Measurements from ENCODE around the gene SFXN4. TPM values are rescaled to one million over a fixed set of nuclear protein-coding genes. Genes with fewer than 3 reads are reported as not detected.

Gene SFXN4
- total RNA-seq, 2 donors from 2014 or later: 18.3 to 23.2 TPM

DNA sequence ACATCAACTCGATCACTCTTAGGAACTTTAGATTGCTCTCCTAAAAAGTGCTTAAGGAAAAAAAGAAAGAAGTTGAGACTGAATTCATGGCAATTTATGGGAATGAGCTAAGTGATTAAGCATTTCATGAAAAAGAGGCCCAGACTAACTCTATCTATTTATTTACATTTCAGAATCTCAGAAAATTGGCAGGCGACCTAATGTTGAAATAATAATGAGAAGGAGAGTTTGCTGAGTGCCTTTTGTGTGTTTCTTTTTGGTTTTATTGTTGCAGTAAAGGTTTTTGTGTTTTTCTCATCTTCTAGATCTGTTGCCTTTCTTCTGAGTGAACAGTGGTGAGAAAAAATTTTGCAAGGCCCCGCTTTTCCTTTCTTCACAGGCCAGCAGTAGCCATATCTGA, 45.7 kb upstream of the SFXN4 start:
- H3K27me3 ChIP-seq (ENCODE audit: control insufficient read depth, insufficient read depth, low read length, poor library complexity, severe bottlenecking): peaks cover 15% of the 10 kb centered on the region
- H3K27me3 Mint-ChIP-seq (ENCODE audit: insufficient read depth): peaks cover 18% of the 10 kb centered on the region
- H3K27ac Mint-ChIP-seq: no peak overlapping the region
- H3K36me3 Mint-ChIP-seq (ENCODE audit: low read depth): no peaks in the 10 kb centered on the region
- no peaks in the 10 kb centered on the region for H3K36me3 ChIP-seq (ENCODE audit: control insufficient read depth, insufficient read depth, low read length)
- H3K4me3 Mint-ChIP-seq: no peak overlapping the region
- DNase-seq: no peak
- H3K4me3 ChIP-seq (ENCODE audit: low read length): no peak overlapping the region
- H3K4me1 ChIP-seq (ENCODE audit: control insufficient read depth, insufficient read depth, low read length): peaks cover 12% of the 10 kb centered on the region
- no peak overlapping the region for H3K9ac ChIP-seq (ENCODE audit: extremely low read depth, low read length, poor library complexity, severe bottlenecking)
- 95 to 100% methylated on average over 1 to 3 of the region's 3 CpGs for WGBS, 2 experiments (ENCODE audit: insufficient coverage in 1 of 2, insufficient read length in 1 of 2)
- no peak overlapping the region for H3K27ac ChIP-seq (ENCODE audit: low read depth, low read length)
- no peaks in the 10 kb centered on the region for H3K9me3 ChIP-seq (ENCODE audit: control insufficient read depth, low read length)
- TF ChIP-seq CTCF (conservative IDR thresholded peaks at IDR 0.05): no peak
- peaks cover 39% of the 10 kb centered on the region for H3K4me1 Mint-ChIP-seq
- H3K9me3 Mint-ChIP-seq: no peaks in the 10 kb centered on the region

DNA sequence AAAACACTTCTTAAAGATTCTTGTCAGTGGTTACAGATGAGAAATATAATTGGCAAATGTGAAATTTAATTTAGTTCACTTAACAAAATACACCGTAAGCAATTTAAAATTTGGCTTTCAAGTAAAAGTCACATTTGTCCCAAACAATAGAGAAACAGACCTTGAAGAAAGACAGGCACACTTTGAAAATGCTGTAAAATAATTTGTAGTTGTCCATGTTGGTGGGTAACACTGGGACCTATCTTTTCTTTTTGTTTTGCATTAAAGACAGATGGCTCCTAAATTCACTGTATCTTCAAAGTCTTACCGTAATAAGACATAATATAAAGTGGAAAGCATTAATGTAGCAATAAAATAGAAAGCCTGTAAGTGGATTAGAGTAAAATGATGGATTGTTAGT, 45.1 kb upstream of the SFXN4 start:
- no peaks in the 10 kb centered on the region for H3K36me3 Mint-ChIP-seq (ENCODE audit: low read depth)
- Histone ChIP-seq H3K9ac (ENCODE audit: extremely low read depth, low read length, poor library complexity, severe bottlenecking) (no peak overlapping the region), H3K4me1 (ENCODE audit: control insufficient read depth, insufficient read depth, low read length) (peaks cover 12% of the 10 kb centered on the region)

GRCh38 chr10:119209736-119210355, 44.3 kb upstream of the SFXN4 start:
- no peak overlapping the region for H3K9ac ChIP-seq (ENCODE audit: extremely low read depth, low read length, poor library complexity, severe bottlenecking)
- H3K27ac ChIP-seq (ENCODE audit: low read depth, low read length): no peak overlapping the region
- H3K27ac Mint-ChIP-seq: no peak overlapping the region

More for the DNA sequence above, 45.1 kb upstream of the SFXN4 start:
- 100% methylated on average over 1 to 2 of the region's 2 CpGs for WGBS, 2 experiments (ENCODE audit: insufficient coverage in 1 of 2, insufficient read length in 1 of 2)
- Histone ChIP-seq H3K4me3 (ENCODE audit: low read length) (no peak overlapping the region), H3K9me3 (ENCODE audit: control insufficient read depth, low read length) (no peaks in the 10 kb centered on the region), H3K27me3 (ENCODE audit: control insufficient read depth, insufficient read depth, low read length, poor library complexity, severe bottlenecking) (peaks cover 15% of the 10 kb centered on the region), H3K27ac (ENCODE audit: low read depth, low read length) (no peak overlapping the region), H3K36me3 (ENCODE audit: control insufficient read depth, insufficient read depth, low read length) (no peaks in the 10 kb centered on the region)
- Mint-ChIP-seq H3K4me1 (peaks cover 43% of the 10 kb centered on the region), H3K4me3 (no peak overlapping the region), H3K9me3 (no peaks in the 10 kb centered on the region), H3K27ac (no peak overlapping the region), H3K27me3 (ENCODE audit: insufficient read depth) (peaks cover 18% of the 10 kb centered on the region)
- DNase-seq: no peak
- no peak for TF ChIP-seq CTCF (conservative IDR thresholded peaks at IDR 0.05)

More at GRCh38 chr10:119209736-119210355, 44.3 kb upstream of the SFXN4 start:
- Histone ChIP-seq H3K4me3 (ENCODE audit: low read length) (no peak overlapping the region), H3K36me3 (ENCODE audit: control insufficient read depth, insufficient read depth, low read length) (no peaks in the 10 kb centered on the region), H3K9me3 (ENCODE audit: control insufficient read depth, low read length) (no peaks in the 10 kb centered on the region), H3K27me3 (ENCODE audit: control insufficient read depth, insufficient read depth, low read length, poor library complexity, severe bottlenecking) (peaks cover 15% of the 10 kb centered on the region), H3K4me1 (ENCODE audit: control insufficient read depth, insufficient read depth, low read length) (peaks cover 12% of the 10 kb centered on the region)
- 27 to 39% methylated on average over 3 to 9 of the region's 9 CpGs for WGBS, 2 experiments (ENCODE audit: insufficient coverage in 1 of 2, insufficient read length in 1 of 2)
- H3K27me3 Mint-ChIP-seq (ENCODE audit: insufficient read depth): peaks cover 18% of the 10 kb centered on the region
- H3K4me1 Mint-ChIP-seq: peaks cover 43% of the 10 kb centered on the region
- H3K9me3 Mint-ChIP-seq: no peaks in the 10 kb centered on the region
- H3K36me3 Mint-ChIP-seq (ENCODE audit: low read depth): no peaks in the 10 kb centered on the region
- peak overlapping the region; percentile 66 for H3K4me3 Mint-ChIP-seq
- TF ChIP-seq CTCF (conservative IDR thresholded peaks at IDR 0.05): peak; percentile 23
- no peak for DNase-seq

Data from endodermal cell (in vitro differentiated cells).